Activated CD4-positive, alpha-beta T cell treated with anti-CD3 and anti-CD28 coated beads, Interleukin-2, amount 50 U/mL, for 24 hours (primary cell): ENCODE results near the gene S100A11.
A peak's percentile ranks its signal among the peaks of the same experiment; 100 is the strongest.

Source experiments
- DNase-seq, 2 donors: peaks; one replicate each; pipeline ENCODE4 v3.0.0-alpha.2; 2020; ENCODE audit warnings: low read depth in 1 of 2, low spot score in 1 of 2

The S100A11 gene

DNA sequence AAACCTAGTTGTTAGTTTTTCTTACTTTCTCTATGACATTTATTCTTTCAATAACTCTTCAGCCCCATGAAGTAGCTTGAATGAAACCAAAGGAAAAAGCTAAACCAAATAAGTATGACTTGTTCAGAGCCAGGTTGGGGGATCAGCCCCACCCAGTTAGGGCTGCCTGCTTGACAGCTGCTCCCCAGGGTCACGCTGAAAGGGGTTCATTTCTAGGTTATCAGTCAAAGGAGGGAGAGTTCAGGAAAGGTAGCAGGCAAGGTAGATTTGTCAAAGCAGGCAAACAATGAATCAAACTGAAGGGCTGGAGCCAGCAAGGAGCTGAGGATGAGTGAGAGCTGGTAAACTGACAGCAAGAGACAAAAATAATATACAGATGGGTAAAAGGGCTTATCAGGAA lies 3.1 kb upstream of the S100A11 start:
- no peak for DNase-seq

DNA sequence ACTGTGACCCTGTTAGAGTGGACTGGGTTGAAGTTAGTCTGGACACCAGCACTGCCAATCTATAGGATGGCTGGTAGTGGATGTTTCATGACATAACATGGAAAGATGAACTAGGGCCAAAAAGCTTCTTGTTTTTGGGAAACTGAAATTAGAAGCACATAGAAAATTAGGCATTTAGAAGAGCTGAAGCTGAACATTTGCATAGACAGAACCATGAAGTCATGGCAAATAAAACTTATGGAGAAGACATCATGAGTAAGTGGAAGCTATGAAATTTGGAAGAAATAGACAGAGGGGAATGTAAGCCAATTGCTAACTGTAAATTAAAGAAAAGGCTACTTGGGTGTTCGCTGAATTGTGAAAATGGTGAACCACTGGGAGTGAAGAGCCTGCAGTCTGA lies 2.7 kb upstream of the S100A11 start:
- no peak for DNase-seq

DNA sequence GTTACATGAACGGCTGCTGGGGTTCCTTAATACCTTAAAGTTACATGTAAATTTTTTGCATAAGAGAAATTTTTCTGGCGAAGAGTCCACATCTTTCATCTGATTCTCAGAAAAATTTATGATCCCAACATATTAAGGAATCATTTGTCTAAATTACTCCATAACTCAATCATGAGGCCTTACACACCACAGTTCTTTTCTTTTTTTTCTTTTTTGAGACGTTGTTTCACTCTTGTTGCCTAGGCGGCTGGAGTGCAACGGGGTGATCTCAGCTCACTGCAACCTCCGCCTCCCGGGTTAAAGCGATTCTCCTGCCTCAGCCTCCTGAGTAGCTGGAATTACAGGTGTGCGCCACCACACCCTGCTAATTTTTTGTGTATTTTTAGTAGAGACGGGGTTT lies 2.1 kb upstream of the S100A11 start:
- no peak for DNase-seq

DNA sequence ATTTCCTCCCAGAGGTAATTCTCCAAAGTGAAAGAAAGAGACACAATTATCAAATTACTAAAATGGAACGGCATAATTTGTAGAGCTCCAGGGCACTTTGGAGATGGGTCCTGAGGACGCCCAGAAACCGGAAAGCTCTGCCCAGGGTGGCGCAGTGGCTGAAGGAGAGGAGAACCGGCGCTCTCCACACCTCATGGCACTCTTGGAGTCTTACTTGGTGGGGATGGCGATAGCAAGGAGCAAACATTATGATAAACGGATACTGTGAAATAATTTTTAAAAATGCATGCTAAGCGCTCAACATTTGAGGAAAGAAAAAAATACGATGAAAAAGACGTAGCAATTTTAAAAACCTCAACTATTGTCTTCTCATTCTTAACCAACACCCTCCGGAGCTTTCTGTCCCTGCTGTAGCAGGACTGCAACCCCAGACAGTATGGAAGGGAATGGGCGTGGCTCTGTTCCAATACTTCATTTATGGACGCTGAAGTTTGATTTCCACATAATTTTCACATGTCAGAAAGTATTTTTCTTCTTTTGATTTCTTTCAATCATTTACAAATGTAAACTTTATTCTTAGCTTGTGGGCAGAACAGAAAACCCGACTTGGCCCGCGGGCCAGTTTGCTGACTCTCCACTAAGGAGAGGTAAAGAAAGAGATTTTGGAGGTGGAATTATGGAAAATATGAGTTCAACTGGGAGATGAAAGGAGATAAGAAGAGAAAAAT lies 1.1 kb downstream of the S100A11 start:
- no peak for DNase-seq

DNA sequence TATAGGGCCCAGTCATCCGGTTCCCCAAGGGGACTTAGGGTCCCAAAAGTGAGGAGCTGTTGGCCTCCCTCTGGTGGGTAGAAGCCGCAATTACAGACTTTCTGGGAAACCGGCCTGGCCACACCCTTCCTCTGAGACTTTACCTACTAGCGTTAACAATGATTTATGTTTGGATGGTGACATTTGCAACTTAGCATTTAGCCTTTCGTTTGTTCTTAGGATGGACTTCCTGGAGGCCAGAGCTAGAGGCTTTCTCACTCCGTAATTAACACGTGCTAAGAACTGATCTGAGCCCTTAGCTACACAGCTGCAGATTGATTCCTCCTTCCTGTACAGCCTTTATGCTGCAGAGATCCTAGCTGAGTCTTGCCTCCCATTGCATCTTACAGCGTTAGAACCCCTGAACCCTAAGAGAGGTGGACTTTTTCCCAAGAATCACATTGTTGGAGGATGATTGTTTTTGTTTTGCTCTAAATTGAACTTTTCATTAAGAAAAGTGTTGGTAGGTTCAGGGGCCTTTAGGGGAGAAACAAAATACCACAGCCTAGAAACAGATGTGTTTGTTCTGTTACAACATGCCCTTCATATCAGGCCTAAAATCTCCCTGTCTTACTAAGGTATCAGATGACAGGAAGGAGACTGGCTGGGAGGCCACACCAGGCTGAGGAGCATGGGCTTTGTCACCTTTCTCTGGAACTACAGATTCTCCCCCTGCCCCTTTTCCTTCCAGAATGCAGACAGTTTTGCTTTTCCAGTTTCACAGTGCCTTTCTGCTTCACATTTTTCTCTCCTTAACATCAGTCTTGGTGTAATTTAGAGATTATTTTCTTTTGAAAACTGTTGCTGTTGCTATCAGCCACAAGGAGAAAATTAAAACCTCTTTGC lies 1.9 kb downstream of the S100A11 start:
- DNase-seq = peak; percentile 35 to 53

DNA sequence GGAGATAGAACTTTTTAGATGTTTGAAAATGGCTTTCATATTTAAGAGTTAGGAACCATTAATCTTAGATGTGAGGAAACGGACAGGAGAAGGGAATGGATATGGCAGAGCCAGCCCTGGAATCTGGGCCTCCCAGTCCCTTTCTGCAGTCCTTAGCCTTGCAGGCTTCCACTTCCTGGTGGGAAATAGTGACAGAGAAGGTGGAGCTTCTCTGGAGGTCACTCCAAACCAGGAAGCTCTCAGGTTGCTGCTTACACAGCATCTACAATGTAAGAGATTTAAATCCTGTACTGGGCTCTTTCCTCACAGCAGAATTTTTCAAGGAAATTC lies 2.5 kb downstream of the S100A11 start:
- DNase-seq = no peak

DNA sequence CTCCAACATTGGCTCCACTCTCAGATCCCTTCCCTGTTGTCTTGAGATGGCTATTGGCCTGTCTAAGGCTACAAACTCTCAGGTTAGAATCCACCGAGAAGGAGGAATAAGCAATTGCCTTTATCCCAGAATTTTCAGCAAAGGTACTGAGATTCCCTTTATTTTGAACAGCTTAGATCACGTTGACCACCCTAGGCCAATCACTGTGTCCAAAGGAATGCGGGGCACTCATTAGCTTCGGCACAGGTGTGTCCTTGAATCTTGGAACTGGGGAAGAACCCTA lies 6.9 kb downstream of the S100A11 start:
- no peak for DNase-seq

DNA sequence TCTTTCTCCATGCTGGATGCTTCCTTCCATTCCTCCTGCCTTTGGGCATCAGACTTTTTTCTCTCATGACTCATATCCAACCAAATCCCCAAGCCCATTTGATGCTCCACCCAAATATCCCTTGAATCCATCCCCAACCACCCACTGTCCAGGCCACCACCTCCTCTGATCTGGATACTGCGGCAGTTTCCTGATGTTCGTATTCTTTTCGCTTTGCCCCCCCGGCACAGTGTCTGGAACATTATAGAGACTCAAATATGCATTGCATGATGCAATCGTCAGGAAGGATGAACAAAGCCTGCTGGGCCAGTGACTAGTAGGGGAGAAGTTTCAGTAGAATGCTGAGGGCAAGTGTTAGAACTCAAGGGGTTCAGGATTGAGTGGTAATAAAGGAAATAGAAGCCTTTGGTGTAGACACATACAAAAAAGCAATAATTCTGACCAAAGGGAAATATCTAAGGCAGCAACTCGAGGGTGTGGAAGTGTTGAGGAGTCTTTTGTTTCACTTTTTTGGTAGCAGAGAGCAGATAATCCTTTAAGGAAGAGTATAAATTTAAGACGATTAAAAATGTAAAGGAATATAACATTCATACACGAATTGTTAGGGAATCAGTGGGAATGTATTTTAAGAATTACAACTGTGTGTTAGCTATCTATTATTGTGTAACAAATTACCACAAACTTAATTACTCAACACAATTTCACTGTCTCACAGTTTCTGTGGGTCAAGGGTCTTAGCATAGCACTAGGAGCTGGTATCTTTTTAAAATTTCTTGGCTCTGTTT lies 7.5 kb downstream of the S100A11 start:
- DNase-seq = no peak

DNA sequence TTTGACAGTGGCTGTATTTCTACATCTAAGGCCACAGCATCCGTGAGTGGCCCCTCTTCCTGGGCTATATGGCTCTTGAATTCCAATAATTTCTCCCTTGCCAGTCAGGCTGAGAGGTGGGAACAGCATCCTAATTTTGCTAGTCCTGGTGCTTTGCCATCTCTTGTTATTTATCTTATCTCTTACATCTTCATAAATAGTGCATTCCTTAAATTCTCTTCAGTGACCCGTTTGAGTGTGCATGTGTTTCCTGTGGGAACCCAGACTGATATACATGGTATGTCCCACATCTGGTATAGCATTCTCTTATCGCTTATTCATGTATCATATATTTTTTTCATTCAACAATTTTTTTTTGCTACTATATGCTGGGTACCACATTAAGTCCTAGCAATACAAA lies 9.9 kb downstream of the S100A11 start:
- no peak for DNase-seq

DNA sequence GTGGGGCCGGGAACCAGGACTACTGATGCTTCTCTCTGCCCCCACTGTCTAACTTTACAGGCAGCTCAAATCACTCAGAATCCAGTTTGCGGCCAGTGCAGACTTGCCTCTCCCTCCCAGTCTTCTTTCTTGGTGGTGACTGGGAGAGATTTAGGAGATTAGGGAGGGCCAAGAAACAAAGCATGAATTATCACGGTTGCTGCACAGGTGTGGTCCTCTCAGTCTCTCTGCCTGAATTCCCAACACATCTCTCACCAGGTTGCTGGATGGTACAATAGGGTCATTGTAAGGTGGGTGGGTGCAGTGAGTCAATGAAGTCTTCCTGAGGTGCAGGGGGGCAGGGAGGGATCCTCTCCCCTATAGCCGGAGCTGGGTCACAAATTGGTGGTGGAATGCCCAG lies 12.6 kb downstream of the S100A11 start:
- DNase-seq = no peak

DNA sequence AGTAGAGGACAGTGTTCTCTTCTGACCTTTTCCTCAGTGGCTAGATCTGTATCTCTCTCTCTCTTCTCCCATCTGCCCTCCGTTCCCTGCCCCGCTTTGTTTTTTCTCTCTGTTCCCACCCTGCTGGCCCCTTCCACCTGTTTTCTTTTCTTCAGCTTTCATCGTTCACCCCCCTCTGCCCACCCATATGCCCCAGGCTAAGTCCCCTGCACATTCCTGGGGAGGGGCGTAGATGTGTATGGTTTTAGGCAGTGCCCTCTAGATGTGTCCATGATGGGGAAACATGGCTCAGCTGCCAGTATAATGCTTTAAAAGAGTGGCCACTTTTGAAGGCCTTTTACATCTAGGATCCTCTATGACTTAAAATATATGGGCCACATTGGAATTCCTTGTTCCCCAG lies 13.6 kb downstream of the S100A11 start:
- DNase-seq = no peak

DNA sequence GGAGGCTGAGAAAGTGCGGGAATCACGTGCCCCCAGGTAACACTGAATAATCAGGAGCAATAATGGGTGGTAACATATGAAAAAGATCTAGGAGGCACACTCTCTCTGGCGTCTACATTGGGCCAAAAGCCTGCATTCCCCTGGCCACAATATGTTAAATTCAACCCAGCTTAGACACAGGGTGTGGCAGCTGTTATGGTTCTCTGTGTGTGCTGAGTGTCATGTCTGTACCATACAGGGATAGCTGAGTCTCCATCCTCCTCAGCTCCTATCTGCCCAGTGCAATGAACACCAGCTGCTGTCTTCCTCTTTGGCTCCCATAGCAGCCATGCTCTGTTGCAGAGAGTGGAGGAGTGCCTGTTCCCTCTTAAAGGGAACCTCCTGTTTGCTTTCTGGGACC lies 14.3 kb downstream of the S100A11 start:
- DNase-seq = no peak

DNA sequence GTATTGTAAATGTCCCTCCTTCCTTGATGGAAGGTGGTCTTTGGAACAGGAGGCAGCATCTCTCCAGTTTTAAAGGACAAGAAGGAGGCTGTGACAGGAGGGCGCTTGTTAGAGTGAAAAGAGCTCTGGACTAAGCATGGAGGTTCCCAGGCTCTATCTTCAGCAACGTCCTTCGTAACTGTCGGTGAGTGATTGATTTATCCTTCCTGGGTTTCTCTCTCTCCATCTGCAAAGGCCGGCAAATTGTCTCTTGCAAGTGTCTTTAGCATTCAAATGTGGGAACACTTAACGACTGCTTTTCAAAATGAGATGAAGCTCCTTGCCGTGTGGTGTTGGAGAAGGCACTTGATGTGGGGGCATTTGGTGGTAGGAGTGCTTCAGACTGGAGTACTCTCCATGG lies 15.2 kb downstream of the S100A11 start:
- DNase-seq = no peak

DNA sequence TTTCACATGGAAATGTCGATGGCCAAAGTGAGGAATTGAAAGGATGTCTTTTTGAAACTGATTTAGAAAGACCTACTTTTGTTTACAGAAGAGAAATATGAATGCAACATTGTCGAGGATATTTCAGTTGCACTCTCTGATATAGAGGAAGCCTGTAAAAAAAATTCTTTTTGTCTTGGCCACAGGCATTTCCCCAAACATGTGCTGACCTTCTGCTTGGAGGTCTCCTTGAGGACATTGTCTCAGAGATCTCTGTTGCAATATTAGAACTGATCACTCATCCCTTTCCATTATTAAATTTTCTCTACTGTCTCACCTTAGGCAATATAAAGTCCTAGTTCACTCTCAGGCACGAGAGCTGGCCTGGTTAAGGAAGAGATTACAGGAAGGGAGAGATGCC lies 16.0 kb downstream of the S100A11 start:
- no peak for DNase-seq

DNA sequence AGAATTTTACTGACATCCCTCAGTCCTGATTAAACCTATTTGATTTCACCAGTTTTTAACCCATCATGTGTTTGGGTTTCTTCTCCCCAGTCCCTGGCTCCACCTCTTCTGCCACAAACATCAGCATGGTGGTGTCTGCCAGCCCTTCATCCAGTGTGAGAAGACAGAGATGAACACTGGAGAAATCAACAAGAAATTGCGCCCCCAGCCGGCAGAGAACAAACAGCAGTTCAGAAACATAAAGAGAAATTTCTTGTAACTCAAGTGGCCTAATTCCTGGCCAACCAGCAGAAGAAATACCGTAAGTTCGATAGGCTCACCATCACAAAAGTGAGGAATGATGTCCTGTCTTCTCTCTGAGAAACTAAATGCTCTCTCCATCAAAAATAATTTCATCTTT lies 18.3 kb downstream of the S100A11 start:
- DNase-seq = no peak

DNA sequence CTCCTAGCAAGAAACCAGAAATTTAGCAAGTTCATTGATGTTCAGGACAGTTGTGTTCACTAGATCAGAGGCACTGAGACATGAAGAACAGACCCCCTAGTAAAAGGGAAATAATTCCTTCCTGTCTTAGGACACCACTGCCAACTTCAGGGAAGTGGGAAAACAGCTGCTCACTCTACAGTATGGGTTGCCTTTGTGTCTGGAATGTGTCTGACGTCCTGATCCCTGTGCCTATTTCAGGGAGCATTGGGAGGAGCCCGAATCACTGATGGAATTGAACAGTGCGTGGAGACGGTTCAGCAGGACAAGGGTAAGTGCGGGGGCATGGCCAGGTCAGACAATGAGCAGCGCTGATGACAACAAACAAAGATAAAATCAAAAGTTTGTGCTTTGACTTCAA lies 21.0 kb downstream of the S100A11 start:
- DNase-seq = no peak

DNA sequence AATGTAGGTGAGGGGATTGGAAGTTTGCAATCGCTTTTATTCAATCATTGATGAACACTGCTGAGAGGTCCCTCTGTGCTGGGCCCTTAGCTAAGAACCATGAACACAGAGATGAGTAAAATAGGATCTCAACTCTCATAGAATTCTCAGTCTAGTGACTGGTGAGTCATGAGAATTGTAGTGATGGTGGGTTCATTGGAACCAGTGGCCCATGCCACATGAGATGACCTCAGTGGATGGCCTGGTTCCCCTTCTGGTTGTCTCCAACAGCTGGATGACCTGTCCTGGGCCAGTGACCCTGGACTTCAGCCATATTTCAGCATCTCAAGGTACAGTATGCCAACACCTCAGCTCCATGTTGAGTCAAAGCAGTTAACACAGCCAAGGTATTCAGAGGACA lies 21.9 kb downstream of the S100A11 start:
- no peak for DNase-seq

DNA sequence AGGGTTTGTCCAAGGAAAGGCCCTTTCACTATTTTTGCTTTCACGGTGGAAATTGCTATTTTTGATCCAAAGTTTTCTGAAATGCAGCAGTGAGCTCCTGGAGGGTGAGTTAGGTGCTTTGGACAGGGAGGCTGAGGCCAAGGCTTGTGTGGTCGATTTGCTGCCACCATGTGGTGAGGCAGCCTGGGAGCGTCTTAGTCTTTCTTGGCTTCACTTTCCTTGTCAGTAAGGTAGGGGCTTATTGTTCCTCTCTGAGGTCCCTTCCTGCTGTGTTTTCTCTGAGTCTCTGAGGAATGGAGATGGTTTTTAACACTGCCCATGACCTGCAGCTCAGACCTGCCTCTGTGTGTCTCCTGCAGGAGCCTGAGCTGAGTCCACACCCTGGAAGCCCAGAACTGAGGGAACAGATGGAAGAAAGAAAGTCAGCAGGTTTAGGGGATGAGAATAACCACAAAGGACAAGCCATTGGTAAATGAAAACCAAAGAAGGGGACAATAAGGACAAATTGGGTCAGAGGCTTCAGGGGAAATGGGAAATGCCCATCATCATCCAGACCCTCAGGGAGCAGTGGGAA lies 23.1 kb downstream of the S100A11 start:
- no peak for DNase-seq

DNA sequence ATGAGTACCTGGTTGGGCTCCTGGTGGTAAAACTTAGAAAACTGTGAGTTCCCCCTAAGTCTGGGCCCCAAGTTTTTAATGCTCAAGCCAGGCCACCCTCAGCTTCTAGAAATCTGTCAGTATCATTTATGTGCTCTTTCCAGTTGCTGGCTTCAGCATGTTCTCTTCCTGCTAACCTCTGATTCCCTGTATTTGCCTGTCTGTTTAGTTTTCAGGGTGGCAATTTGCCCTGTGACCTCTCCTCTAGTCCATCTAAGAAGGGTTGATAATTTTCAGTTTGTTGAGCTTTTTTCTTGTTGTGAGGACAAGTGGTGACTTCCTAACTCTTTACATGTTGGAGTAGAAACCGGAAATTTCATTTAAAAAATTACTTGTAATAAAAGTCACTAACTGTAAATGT lies 27.1 kb downstream of the S100A11 start:
- no peak for DNase-seq

DNA sequence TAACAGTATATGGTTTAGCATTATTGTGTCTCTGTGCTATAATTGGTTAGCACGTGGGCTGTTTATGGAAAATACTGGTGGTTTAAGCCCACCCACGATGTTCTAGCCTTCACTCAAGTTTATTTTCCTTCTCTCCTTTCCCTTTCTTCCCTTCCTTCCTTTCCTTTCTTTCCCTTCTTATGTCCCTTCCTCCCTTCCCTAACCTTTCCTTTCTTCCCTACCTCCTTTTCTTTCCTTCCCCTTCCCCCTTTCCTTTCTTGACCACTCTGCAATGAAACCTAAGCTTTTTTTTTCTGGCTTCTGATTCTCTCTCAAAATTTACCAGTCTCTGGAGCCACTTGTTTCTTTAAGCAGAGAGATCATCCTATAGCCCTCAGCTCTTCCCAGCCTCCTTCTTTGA lies 29.8 kb downstream of the S100A11 start:
- DNase-seq = no peak

DNA sequence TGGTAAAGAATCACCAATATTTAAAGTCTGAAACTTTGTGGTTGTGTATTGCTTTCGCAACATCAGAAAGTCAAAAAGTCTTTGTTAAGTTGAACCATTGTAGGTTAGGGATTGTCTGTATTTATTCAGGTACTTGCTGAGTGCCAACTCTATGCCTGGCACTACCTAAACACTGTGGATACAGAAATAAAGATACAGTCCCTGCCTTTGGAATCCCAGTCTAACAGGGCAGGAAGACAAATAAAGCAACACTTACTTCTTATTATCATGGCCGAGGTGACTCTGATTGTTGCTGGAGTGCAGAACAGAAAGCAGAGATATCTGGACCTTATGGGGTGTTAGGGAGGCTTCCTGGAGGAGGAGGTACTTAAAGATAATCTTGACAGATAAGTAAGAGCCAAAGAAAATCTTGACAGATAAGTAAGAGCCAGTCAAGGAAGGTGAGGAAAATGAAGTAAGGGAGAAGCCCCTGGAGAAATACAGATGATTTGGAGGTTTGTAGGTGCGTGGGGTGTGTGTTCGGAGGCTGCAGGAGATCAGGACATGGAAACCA lies 31.4 kb downstream of the S100A11 start:
- DNase-seq = no peak
